MCF 10A (cell line): ENCODE measurements around the gene KIR3DL3. TPM values are rescaled to one million over a fixed set of nuclear protein-coding genes. Genes with fewer than 3 reads are reported as not detected.

Source experiments
- BruUV-seq: library from RNA; stranded (reverse); fragments of 400-500 nt; replicated peaks from 2 replicates; lab custom pipeline; 2021; lab: Mats Ljungman, UMichigan
- CTCF ChIA-PET: fragments of 300-600 bp; sonication (Branson Sonifier 250); formaldehyde crosslinking; extraction: SDS; loops from one replicate; lab custom pipeline; 2021; ENCODE audit warnings: antibody characterized with exemption, inconsistent platforms; lab: Yijun Ruan, JAX
- POLR2A ChIA-PET: fragments of 300-600, 350-650 bp; sonication (Branson Sonifier 250); formaldehyde crosslinking; extraction: SDS; loops from one replicate; lab custom pipeline; 2020; ENCODE audit warnings: antibody characterized with exemption, inconsistent platforms; lab: Yijun Ruan, JAX
- DNase-seq: peaks from one replicate; pipeline ENCODE4 v3.0.0-alpha.2; 2018; ENCODE audit not compliant: unreplicated experiment
- H3K27ac Mint-ChIP-seq: one replicate; pipeline ENCODE4 v1.8.0; 2022; ENCODE audit warnings: mild to moderate bottlenecking, low read depth, mixed read lengths; ENCODE audit not compliant: unreplicated experiment
- H3K27me3 Mint-ChIP-seq: one replicate; pipeline ENCODE4 v1.8.0; 2022; ENCODE audit warnings: mixed read lengths; ENCODE audit not compliant: insufficient read depth, unreplicated experiment
- H3K36me3 Mint-ChIP-seq: one replicate; pipeline ENCODE4 v1.8.0; 2022; ENCODE audit warnings: mild to moderate bottlenecking, moderate library complexity, mixed read lengths; ENCODE audit not compliant: insufficient read depth, unreplicated experiment
- H3K4me1 Mint-ChIP-seq: one replicate; pipeline ENCODE4 v1.8.0; 2022; ENCODE audit warnings: mixed read lengths; ENCODE audit not compliant: insufficient read depth, unreplicated experiment
- H3K4me3 Mint-ChIP-seq: one replicate; pipeline ENCODE4 v1.8.0; 2022; ENCODE audit warnings: mild to moderate bottlenecking, moderate library complexity, mixed read lengths; ENCODE audit not compliant: unreplicated experiment
- H3K9me3 Mint-ChIP-seq: one replicate; pipeline ENCODE4 v1.8.0; 2022; ENCODE audit warnings: mixed read lengths; ENCODE audit not compliant: unreplicated experiment
- intact Hi-C: fragments of 100-400 bp; cut with micrococcal nuclease; formaldehyde crosslinking; loops from 2 replicates; pipeline ENCODE4 v1.14.1; 2022
- total RNA-seq: library from RNA; stranded (reverse); gene quantifications from 2 replicates; pipeline ENCODE4 v1.2.3, GENCODE V29; 2022
- TF ChIP-seq, protein P1 (sequence below): fragments of 200-600 bp; IDR thresholded peaks from one replicate; pipeline ENCODE4 v1.8.0; 2022; ENCODE audit warnings: antibody characterized with exemption, mild to moderate bottlenecking; ENCODE audit not compliant: unreplicated experiment

Gene KIR3DL3
- total RNA-seq, 1 experiment from 2014 or later = not detected

DNA sequence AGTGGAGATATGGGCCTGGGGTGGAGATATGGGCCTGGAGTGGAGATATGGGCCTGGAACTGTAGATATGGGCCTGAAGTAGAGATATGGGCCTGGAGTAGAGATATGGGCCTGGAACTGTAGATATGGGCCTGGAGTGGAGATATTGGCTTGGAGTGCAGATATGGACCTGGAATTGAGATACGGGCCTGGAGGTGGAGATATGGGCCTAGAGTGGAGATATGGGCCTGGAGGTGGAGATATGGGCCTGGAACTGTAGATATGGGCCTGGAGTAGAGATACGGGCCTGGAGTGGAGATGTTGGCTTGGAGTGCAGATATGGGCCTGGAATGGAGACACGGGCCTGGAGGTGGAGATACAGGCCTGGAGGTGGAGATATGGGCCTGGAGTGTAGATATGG lies 402 bp downstream of the KIR3DL3 start:
- ChIA-PET POLR2A (no interaction called here), CTCF (no interaction called here)
- Mint-ChIP-seq H3K27ac (no peak overlapping the region), H3K4me1 (no peaks in the 10 kb centered on the region), H3K9me3 (peaks cover 58% of the 10 kb centered on the region), H3K36me3 (peaks cover 6% of the 10 kb centered on the region), H3K27me3 (no peaks in the 10 kb centered on the region), H3K4me3 (no peak overlapping the region)
- intact Hi-C loops = no loop called here
- BruUV-seq = no TSS peak
- TF ChIP-seq, protein P1, sequence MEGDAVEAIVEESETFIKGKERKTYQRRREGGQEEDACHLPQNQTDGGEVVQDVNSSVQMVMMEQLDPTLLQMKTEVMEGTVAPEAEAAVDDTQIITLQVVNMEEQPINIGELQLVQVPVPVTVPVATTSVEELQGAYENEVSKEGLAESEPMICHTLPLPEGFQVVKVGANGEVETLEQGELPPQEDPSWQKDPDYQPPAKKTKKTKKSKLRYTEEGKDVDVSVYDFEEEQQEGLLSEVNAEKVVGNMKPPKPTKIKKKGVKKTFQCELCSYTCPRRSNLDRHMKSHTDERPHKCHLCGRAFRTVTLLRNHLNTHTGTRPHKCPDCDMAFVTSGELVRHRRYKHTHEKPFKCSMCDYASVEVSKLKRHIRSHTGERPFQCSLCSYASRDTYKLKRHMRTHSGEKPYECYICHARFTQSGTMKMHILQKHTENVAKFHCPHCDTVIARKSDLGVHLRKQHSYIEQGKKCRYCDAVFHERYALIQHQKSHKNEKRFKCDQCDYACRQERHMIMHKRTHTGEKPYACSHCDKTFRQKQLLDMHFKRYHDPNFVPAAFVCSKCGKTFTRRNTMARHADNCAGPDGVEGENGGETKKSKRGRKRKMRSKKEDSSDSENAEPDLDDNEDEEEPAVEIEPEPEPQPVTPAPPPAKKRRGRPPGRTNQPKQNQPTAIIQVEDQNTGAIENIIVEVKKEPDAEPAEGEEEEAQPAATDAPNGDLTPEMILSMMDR = no peak
- DNase-seq = no peak

DNA sequence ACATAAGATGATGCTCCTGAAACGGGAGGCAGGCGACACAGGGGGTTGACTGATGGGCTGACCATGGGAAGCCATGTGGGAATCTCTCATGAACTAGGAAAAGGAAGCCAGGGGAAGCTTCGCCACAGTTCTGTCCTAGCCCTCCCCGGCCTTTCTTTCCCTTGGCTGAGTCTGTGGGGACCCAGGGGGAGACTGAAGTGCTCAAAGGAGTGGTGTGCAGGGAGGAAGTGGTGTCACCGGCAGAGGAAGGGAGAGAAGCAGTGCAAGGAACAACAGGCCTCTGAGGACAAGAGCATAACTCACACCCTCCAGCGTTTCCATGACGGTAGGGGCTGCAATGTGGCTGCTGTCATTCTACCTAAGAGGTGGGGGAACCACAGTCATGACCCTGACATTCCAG lies 1.1 kb downstream of the KIR3DL3 start:
- ChIA-PET CTCF (no interaction called here), POLR2A (no interaction called here)
- H3K36me3 Mint-ChIP-seq = peaks cover 2% of the 10 kb centered on the region
- DNase-seq = no peak
- H3K4me3 Mint-ChIP-seq = no peak overlapping the region
- no peak overlapping the region for H3K27ac Mint-ChIP-seq
- H3K27me3 Mint-ChIP-seq = no peaks in the 10 kb centered on the region
- no TSS peak for BruUV-seq
- H3K4me1 Mint-ChIP-seq = no peaks in the 10 kb centered on the region
- TF ChIP-seq, protein P1 = no peak
- intact Hi-C loops = no loop called here
- peaks cover 52% of the 10 kb centered on the region for H3K9me3 Mint-ChIP-seq

- intact Hi-C loops = no loop called here
- Mint-ChIP-seq H3K4me1 (no peaks in the 10 kb centered on the region), H3K27me3 (no peaks in the 10 kb centered on the region), H3K36me3 (no peaks in the 10 kb centered on the region), H3K9me3 (peaks cover 57% of the 10 kb centered on the region), H3K27ac (no peak overlapping the region), H3K4me3 (no peak overlapping the region)
- no peak for DNase-seq
- TF ChIP-seq, protein P1 = no peak
- no TSS peak for BruUV-seq
- POLR2A ChIA-PET = no interaction called here
- CTCF ChIA-PET = interaction anchor here (0.6 kb wide), 1 partner anchor 247 kb away, joined by 3 read pairs; no protein-coding TSS in a partner anchor
These were observed 3.3 kb downstream of the KIR3DL3 start for GRCh38 chr19:54727562-54727961.

GRCh38 chr19:54728167-54728566 lies 3.9 kb downstream of the KIR3DL3 start:
- no peaks in the 10 kb centered on the region for H3K4me1 Mint-ChIP-seq
- DNase-seq = no peak
- POLR2A ChIA-PET = no interaction called here
- intact Hi-C loops = no loop called here
- peaks cover 55% of the 10 kb centered on the region for H3K9me3 Mint-ChIP-seq
- H3K27ac Mint-ChIP-seq = no peak overlapping the region
- H3K4me3 Mint-ChIP-seq = no peak overlapping the region
- no peaks in the 10 kb centered on the region for H3K27me3 Mint-ChIP-seq
- CTCF ChIA-PET = no interaction called here
- H3K36me3 Mint-ChIP-seq = no peaks in the 10 kb centered on the region
- TF ChIP-seq, protein P1 = no peak
- BruUV-seq = no TSS peak
